Trophoblast cell (in vitro differentiated cells and primary cell): ENCODE measurements around the gene CYP20A1.

Experiments
- DNase-seq, 2 donors: peaks; one replicate each; pipeline ENCODE4 v3.0.0-alpha.2; 2016
- H2AFZ ChIP-seq: 2 replicates; pipeline ENCODE4 v1.6.1; 2013; ENCODE audit warnings: low read length, moderate library complexity, mild to moderate bottlenecking; ENCODE audit not compliant: insufficient read depth, poor library complexity
- H2AK5ac ChIP-seq: 2 replicates; pipeline ENCODE4 v1.6.1; 2013; ENCODE audit warnings: mild to moderate bottlenecking, low read length
- H2BK120ac ChIP-seq: 2 replicates; pipeline ENCODE4 v1.6.1; 2013; ENCODE audit warnings: low read length, mild to moderate bottlenecking, moderate library complexity; ENCODE audit not compliant: insufficient read depth, poor library complexity
- H2BK12ac ChIP-seq: 2 replicates; pipeline ENCODE4 v1.6.1; 2013; ENCODE audit warnings: mild to moderate bottlenecking, low read length, moderate library complexity
- H2BK5ac ChIP-seq: 2 replicates; pipeline ENCODE4 v1.6.1; 2013; ENCODE audit warnings: low read length, low read depth, moderate library complexity, mild to moderate bottlenecking; ENCODE audit not compliant: poor library complexity
- H3K14ac ChIP-seq: 2 replicates; pipeline ENCODE4 v1.6.1; 2013; ENCODE audit warnings: mild to moderate bottlenecking, low read length
- H3K18ac ChIP-seq: 2 replicates; pipeline ENCODE4 v1.6.1; 2013; ENCODE audit warnings: mild to moderate bottlenecking, low read length
- H3K23ac ChIP-seq: 2 replicates; pipeline ENCODE4 v1.6.1; 2013; ENCODE audit warnings: low read length
- H3K27ac ChIP-seq: 2 replicates; pipeline ENCODE4 v1.5.1; 2013; ENCODE audit warnings: low read depth, mild to moderate bottlenecking, inconsistent platforms, low read length, moderate library complexity
- H3K27me3 ChIP-seq: 2 replicates; pipeline ENCODE4 v1.6.1; 2013; ENCODE audit warnings: inconsistent platforms, mild to moderate bottlenecking, low read length, moderate library complexity; ENCODE audit not compliant: insufficient read depth
- H3K36me3 ChIP-seq, 2 experiments: 1 replicate in 1 of 2; 2 replicates in 1 of 2; pipeline ENCODE4 v1.6.1; 2013; ENCODE audit warnings: low read length in 2 of 2, mild to moderate bottlenecking in 2 of 2, moderate library complexity in 1 of 2; ENCODE audit not compliant: insufficient read depth in 2 of 2, control insufficient read depth in 1 of 2
- H3K4ac ChIP-seq: 2 replicates; pipeline ENCODE4 v1.6.1; 2013; ENCODE audit warnings: low read depth, mild to moderate bottlenecking, low read length, moderate library complexity
- H3K4me1 ChIP-seq, 2 experiments: 1 replicate in 1 of 2; 2 replicates in 1 of 2; pipeline ENCODE4 v1.6.1; 2013; ENCODE audit warnings: low read length in 2 of 2, mild to moderate bottlenecking in 2 of 2, moderate library complexity in 1 of 2; ENCODE audit not compliant: insufficient read depth in 2 of 2, control insufficient read depth in 1 of 2
- H3K4me2 ChIP-seq: 2 replicates; pipeline ENCODE4 v1.6.1; 2013; ENCODE audit warnings: inconsistent platforms, mild to moderate bottlenecking, low read length, moderate library complexity
- H3K4me3 ChIP-seq: 2 replicates; pipeline ENCODE4 v1.5.1; 2013; ENCODE audit warnings: mild to moderate bottlenecking, low read depth, low read length, inconsistent platforms
- H3K79me1 ChIP-seq: one replicate; pipeline ENCODE4 v1.6.1; 2013; ENCODE audit warnings: low read length
- H3K79me2 ChIP-seq: 2 replicates; pipeline ENCODE4 v1.6.1; 2013; ENCODE audit warnings: low read length, mild to moderate bottlenecking; ENCODE audit not compliant: control insufficient read depth, insufficient read depth, poor library complexity
- H3K9ac ChIP-seq: 2 replicates; pipeline ENCODE4 v1.6.1; 2013; ENCODE audit warnings: mild to moderate bottlenecking, low read length
- H3K9me3 ChIP-seq: 2 replicates; pipeline ENCODE4 v1.6.1; 2013; ENCODE audit warnings: low read depth, mild to moderate bottlenecking, control low read depth, inconsistent platforms, low read length; ENCODE audit not compliant: insufficient read depth
- H4K12ac ChIP-seq: 2 replicates; pipeline ENCODE4 v1.6.1; 2013; ENCODE audit warnings: low read depth, mild to moderate bottlenecking, low read length, moderate library complexity
- H4K8ac ChIP-seq: 2 replicates; pipeline ENCODE4 v1.6.1; 2013; ENCODE audit warnings: low read depth, mild to moderate bottlenecking, low read length, moderate library complexity
- H4K91ac ChIP-seq: one replicate; pipeline ENCODE4 v1.6.1; 2013; ENCODE audit warnings: low read depth, mild to moderate bottlenecking, low read length, moderate library complexity
- WGBS: extraction: QIAGEN DNeasy Blood & Tissue Kit; methylation state at CpG from one replicate; pipeline ENCODE4 v1.1.7; 2013; ENCODE audit warnings: missing lambda C conversion rate; ENCODE audit not compliant: insufficient read length, insufficient coverage; ENCODE audit errors: extremely low coverage; 5-methylcytosine and 5-hydroxymethylcytosine counted together

The CYP20A1 gene

DNA sequence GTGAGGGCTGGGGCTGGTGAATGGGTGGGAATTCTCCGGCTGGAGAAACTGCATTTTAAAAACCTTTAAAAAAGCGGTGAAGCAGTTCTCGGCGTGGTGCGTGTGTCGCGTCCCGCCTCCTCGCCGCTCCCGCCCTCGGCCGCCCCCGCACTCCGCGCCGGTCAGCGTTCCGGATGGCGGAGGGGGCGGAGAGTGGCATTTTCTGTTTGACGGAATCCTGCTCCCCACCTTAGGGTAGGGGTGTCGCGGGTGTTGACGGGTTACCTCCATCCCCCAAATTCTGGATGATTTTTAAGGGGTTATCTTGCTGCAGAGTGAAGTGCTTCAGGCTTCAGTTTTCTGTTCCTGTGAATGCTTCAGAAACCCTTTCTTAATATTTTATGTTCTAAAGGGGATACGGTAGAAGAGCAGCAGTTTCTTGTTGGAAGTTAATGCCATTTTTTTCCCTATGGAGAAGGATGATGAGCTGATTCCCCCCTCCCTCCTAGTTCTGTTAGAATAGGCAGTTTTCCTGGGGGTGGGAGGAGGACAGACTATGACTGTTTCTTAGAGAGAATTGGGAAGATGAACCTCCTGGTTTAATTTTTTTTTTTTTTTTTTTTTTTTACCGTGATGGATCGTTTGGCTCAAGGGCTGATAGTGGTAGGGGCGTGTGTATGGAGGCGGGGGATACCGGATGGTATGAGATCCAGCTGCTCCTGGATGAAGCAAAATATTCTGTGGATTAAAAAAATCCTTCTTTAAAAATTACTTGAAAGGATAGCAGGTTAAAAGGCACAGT is 90.1 kb downstream of the CYP20A1 start:
- DNase-seq, result peak; percentile 24 to 49
- Histone ChIP-seq H3K36me3 (peaks cover 0 to 2% of the 10 kb centered on the region in 2 experiments), H3K4me3 (peak overlapping the region; percentile 99), H3K27me3 (no peaks in the 10 kb centered on the region), H2BK120ac (no peak overlapping the region), H4K91ac (peak overlapping the region; percentile 75), H3K9ac (peak overlapping the region; percentile 87), H2AFZ (peak overlapping the region; percentile 98), H3K4me2 (peak overlapping the region; percentile 63), H3K23ac (no peak overlapping the region), H4K8ac (peak overlapping the region; percentile 64), H2AK5ac (no peak overlapping the region), H4K12ac (peak overlapping the region; percentile 76), H3K14ac (no peak overlapping the region), H2BK5ac (peak overlapping the region; percentile 64), H3K79me2 (peaks cover 12% of the 10 kb centered on the region), H2BK12ac (no peak overlapping the region), H3K18ac (peak overlapping the region; percentile 43), H3K4me1 (no peaks in the 10 kb centered on the region), H3K79me1 (peaks cover 11% of the 10 kb centered on the region), H3K27ac (peak overlapping the region; percentile 76), H3K9me3 (no peaks in the 10 kb centered on the region), H3K4ac (peak overlapping the region; percentile 74)
- WGBS, result no CpG with 5 or more reads among the region's 31 CpGs

DNA sequence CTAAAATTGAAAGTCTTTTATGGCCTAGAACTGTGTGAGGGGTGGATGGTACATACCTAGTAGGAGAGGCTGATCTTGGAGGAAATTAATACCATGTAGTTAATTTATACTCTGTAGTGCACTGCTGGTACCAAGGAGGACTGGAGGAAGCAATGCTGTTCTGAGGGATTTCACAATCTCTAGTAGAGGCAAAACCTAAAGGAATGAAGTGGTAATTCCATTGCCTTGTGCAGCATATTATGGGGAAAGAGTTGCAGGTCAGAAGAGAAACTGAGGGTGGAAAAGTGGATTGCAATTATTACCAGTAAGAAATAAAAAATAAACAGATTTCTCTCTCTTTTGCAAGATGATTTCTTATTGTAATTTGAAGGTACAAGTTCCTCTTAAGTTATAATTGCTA is 91.6 kb downstream of the CYP20A1 start:
- H3K4me3 ChIP-seq, result no peak overlapping the region
- H3K27ac ChIP-seq, result no peak overlapping the region
- H3K4me2 ChIP-seq, result no peak overlapping the region
- peak; percentile 15 to 67 for DNase-seq
- no peaks in the 10 kb centered on the region for H3K27me3 ChIP-seq
- no peak overlapping the region for H2BK12ac ChIP-seq
- H3K36me3 ChIP-seq, result peaks cover 0 to 3% of the 10 kb centered on the region in 2 experiments
- peaks cover 12% of the 10 kb centered on the region for H3K79me2 ChIP-seq
- no peak overlapping the region for H3K23ac ChIP-seq
- H2AK5ac ChIP-seq, result no peak overlapping the region
- H2BK5ac ChIP-seq, result no peak overlapping the region
- no peak overlapping the region for H4K12ac ChIP-seq
- peaks cover 11% of the 10 kb centered on the region for H3K79me1 ChIP-seq
- H3K9me3 ChIP-seq, result no peaks in the 10 kb centered on the region
- no peak overlapping the region for H2AFZ ChIP-seq
- no peaks in the 10 kb centered on the region for H3K4me1 ChIP-seq
- no peak overlapping the region for H3K14ac ChIP-seq
- no peak overlapping the region for H3K9ac ChIP-seq
- no peak overlapping the region for H4K8ac ChIP-seq
- no peak overlapping the region for H4K91ac ChIP-seq
- no peak overlapping the region for H3K4ac ChIP-seq
- H3K18ac ChIP-seq, result no peak overlapping the region
- no peak overlapping the region for H2BK120ac ChIP-seq

DNA sequence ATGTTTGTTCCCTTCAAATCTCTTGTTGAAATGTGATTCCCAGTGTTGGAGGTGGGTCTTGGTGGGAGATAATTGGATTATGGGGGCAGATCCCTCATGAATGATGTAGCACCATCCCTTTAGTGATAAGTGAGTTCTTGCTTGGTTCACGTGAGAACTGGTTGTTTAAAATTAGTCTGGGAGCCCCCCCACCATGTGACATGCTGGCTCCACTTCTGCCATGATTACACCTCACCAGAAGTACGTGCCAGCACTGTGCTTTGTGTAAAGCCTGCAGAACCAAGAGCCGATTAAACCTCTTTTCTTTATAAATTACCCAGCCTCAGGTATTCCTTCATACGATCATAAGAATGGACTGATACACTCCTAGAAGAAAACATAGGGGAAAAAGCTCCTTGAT is 99.5 kb downstream of the CYP20A1 start:
- no peak overlapping the region for H2AFZ ChIP-seq
- H3K9ac ChIP-seq, result no peak overlapping the region
- no peak overlapping the region for H4K8ac ChIP-seq
- H3K4me3 ChIP-seq, result no peak overlapping the region
- no peak overlapping the region for H2AK5ac ChIP-seq
- H3K23ac ChIP-seq, result no peak overlapping the region
- H3K18ac ChIP-seq, result no peak overlapping the region
- H3K4me2 ChIP-seq, result no peak overlapping the region
- no peak overlapping the region for H2BK12ac ChIP-seq
- no peak overlapping the region for H3K14ac ChIP-seq
- H3K4me1 ChIP-seq, result peaks cover 3% of the 10 kb centered on the region in 2 experiments
- no peaks in the 10 kb centered on the region for H3K27me3 ChIP-seq
- no peak for DNase-seq
- H3K27ac ChIP-seq, result no peak overlapping the region
- no peaks in the 10 kb centered on the region for H3K79me2 ChIP-seq
- H3K9me3 ChIP-seq, result no peaks in the 10 kb centered on the region
- H2BK120ac ChIP-seq, result no peak overlapping the region
- no peak overlapping the region for H4K12ac ChIP-seq
- WGBS, result no CpG with 5 or more reads among the region's 4 CpGs
- no peak overlapping the region for H2BK5ac ChIP-seq
- H3K36me3 ChIP-seq, result peaks cover 0 to 3% of the 10 kb centered on the region in 2 experiments
- H4K91ac ChIP-seq, result no peak overlapping the region
- H3K79me1 ChIP-seq, result no peaks in the 10 kb centered on the region
- H3K4ac ChIP-seq, result peak overlapping the region; percentile 46

DNA sequence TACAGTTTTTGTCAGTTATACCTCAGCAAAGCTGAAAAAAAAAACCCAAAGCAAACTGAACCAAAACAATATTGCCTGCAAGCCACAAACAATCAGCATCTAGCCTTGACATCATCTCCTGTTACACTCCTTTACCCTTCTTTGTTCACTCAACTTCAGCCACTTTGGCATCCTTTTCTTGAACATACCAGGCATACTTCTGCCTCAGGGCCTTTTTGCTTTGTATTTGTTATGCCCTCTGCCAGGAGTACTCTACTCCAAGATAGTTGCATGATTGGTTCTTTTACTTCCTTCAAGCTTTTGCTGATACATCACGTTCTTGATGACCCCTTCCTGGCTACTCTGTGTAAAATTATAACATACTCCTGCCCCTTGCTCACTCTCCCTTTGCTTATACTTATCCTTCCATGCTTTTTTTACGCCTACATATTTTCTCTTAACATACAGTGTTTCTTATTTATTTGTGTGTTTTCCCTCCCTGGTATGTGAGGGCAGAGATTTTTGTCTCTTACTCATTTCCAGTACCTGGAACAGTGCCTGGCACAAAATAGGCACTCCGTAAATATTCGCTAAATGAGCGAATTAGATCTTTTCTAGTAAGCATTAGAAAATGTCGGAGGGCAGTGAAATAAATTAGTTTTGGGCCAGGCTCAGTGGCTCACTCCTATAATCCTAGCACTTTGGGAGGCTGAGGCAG is 102.1 kb downstream of the CYP20A1 start:
- Histone ChIP-seq H2BK120ac (no peak overlapping the region), H3K14ac (no peak overlapping the region), H3K27me3 (no peaks in the 10 kb centered on the region), H3K36me3 (peaks cover 10 to 15% of the 10 kb centered on the region in 2 experiments), H3K23ac (no peak overlapping the region), H2BK12ac (no peak overlapping the region), H3K79me1 (no peaks in the 10 kb centered on the region), H3K4me1 (peaks cover 3% of the 10 kb centered on the region in 2 experiments), H3K4me2 (no peak overlapping the region), H2AK5ac (no peak overlapping the region), H3K18ac (no peak overlapping the region), H4K8ac (no peak overlapping the region), H3K79me2 (no peaks in the 10 kb centered on the region), H3K9ac (no peak overlapping the region), H3K9me3 (no peaks in the 10 kb centered on the region), H2BK5ac (no peak overlapping the region), H2AFZ (no peak overlapping the region), H3K4ac (no peak overlapping the region), H4K12ac (no peak overlapping the region), H3K27ac (no peak overlapping the region), H3K4me3 (no peak overlapping the region), H4K91ac (no peak overlapping the region)
- DNase-seq, result peak; percentile 24 to 67
- WGBS, result no CpG with 5 or more reads among the region's 6 CpGs
